Smooth muscle cell (in vitro differentiated cells): Measurements from ENCODE around the gene ZNF668. TPM values are rescaled to one million over a fixed set of nuclear protein-coding genes. Genes with fewer than 3 reads are reported as not detected.

ENCODE experiments used
- DNase-seq: peaks from one replicate; lab custom pipeline; 2025; ENCODE audit not compliant: unreplicated experiment; lab: John Stamatoyannopoulos, UW
- H2AFZ ChIP-seq: fragments of 200-600 bp; sonication (generic); 2 replicates; pipeline ENCODE4 v1.6.0; 2016; ENCODE audit warnings: antibody characterized with exemption, low read depth, mild to moderate bottlenecking
- H3F3A ChIP-seq: fragments of 200-600 bp; sonication (generic); 2 replicates; pipeline ENCODE4 v1.6.0; 2017; ENCODE audit warnings: antibody characterized with exemption, low read depth
- H3K27ac ChIP-seq: fragments of 200-600 bp; sonication (generic); 2 replicates; pipeline ENCODE4 v1.5.1; 2016; ENCODE audit warnings: low read depth, mild to moderate bottlenecking
- H3K27me3 ChIP-seq: fragments of 200-600 bp; sonication (generic); 2 replicates; pipeline ENCODE4 v1.6.1; 2016; ENCODE audit warnings: low read depth, mild to moderate bottlenecking
- H3K36me3 ChIP-seq: fragments of 200-600 bp; sonication (generic); 2 replicates; pipeline ENCODE4 v1.5.1; 2016; ENCODE audit warnings: low read depth
- H3K4me1 ChIP-seq: fragments of 200-600 bp; sonication (generic); 2 replicates; pipeline ENCODE4 v1.5.1; 2016; ENCODE audit warnings: low read depth
- H3K4me2 ChIP-seq: fragments of 200-600 bp; sonication (generic); 2 replicates; pipeline ENCODE4 v1.6.0; 2016; ENCODE audit warnings: mild to moderate bottlenecking
- H3K4me3 ChIP-seq: fragments of 200-600 bp; sonication (generic); 2 replicates; pipeline ENCODE4 v1.5.1; 2016; ENCODE audit warnings: mild to moderate bottlenecking
- H3K79me2 ChIP-seq: fragments of 200-600 bp; sonication (generic); 2 replicates; pipeline ENCODE4 v1.6.0; 2016; ENCODE audit warnings: low read depth, mild to moderate bottlenecking
- H3K9ac ChIP-seq: fragments of 200-600 bp; sonication (generic); 2 replicates; pipeline ENCODE4 v1.6.0; 2016; ENCODE audit warnings: low read depth
- H3K9me3 ChIP-seq: fragments of 200-600 bp; sonication (generic); replicated peaks from 2 replicates; pipeline ENCODE4 v1.5.1; 2016; ENCODE audit warnings: low read depth
- H4K20me1 ChIP-seq: fragments of 200-600 bp; sonication (generic); 2 replicates; pipeline ENCODE4 v1.6.0; 2016; ENCODE audit warnings: low read depth
- WGBS: methylation state at CpG from one replicate; pipeline ENCODE4 v1.1.7; 2016; ENCODE audit warnings: low lambda C conversion rate; 5-methylcytosine and 5-hydroxymethylcytosine counted together
- polyA plus RNA-seq: library from polyadenylated mRNA; unstranded; fragments of >200 nt; fragmentation: Nextera tagmentation; extraction: Ambion mirVana; gene quantifications from 2 replicates; pipeline ENCODE4 v1.2.1, GENCODE V29; 2016
- total RNA-seq: library from RNA; depleted of rRNA; stranded (reverse); fragments of >200 nt; gene quantifications from 2 replicates; pipeline ENCODE4 v1.2.3, GENCODE V29; 2014
- TF ChIP-seq, protein P1 (sequence below): fragments of 200-600 bp; sonication (generic); IDR thresholded peaks from 2 replicates; pipeline ENCODE4 v1.5.1; 2017; ENCODE audit warnings: borderline replicate concordance, mild to moderate bottlenecking, antibody characterized with exemption; ENCODE audit not compliant: insufficient read depth, poor library complexity, severe bottlenecking

The ZNF668 gene
- total and polyA plus RNA-seq, 2 experiments from 2014 or later: 7.3 to 20.1 TPM

DNA sequence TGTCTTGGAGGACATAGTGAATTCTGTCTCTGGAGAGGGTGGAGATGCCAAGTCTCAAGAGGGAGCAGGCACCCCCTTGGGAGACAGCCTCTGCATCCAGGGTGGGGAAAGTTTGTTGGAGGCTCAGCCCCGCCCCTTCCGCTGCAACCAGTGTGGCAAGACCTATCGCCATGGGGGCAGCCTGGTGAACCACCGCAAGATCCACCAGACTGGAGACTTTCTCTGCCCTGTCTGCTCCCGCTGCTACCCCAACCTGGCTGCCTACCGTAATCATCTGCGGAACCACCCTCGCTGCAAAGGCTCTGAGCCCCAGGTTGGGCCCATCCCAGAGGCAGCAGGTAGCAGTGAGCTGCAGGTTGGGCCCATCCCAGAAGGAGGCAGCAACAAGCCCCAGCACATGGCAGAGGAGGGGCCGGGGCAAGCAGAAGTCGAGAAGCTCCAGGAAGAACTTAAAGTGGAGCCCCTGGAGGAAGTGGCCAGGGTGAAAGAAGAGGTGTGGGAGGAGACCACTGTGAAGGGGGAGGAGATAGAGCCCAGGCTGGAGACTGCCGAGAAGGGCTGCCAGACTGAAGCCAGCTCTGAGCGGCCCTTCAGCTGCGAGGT lies 5.4 kb upstream of the ZNF668 start:
- H3K36me3 ChIP-seq: no peaks in the 10 kb centered on the region
- H3K4me3 ChIP-seq: no peak overlapping the region
- H3K9ac ChIP-seq: no peak overlapping the region
- no peaks in the 10 kb centered on the region for H3F3A ChIP-seq
- 93% methylated on average over 12 of the region's 13 CpGs for WGBS
- peaks cover 36% of the 10 kb centered on the region for H3K79me2 ChIP-seq
- H3K9me3 ChIP-seq: no peaks in the 10 kb centered on the region
- H4K20me1 ChIP-seq: peaks cover 29% of the 10 kb centered on the region
- DNase-seq: no peak
- H3K4me1 ChIP-seq: peaks cover 6% of the 10 kb centered on the region
- no peak overlapping the region for H3K27ac ChIP-seq
- H3K27me3 ChIP-seq: no peaks in the 10 kb centered on the region
- TF ChIP-seq, protein P1, sequence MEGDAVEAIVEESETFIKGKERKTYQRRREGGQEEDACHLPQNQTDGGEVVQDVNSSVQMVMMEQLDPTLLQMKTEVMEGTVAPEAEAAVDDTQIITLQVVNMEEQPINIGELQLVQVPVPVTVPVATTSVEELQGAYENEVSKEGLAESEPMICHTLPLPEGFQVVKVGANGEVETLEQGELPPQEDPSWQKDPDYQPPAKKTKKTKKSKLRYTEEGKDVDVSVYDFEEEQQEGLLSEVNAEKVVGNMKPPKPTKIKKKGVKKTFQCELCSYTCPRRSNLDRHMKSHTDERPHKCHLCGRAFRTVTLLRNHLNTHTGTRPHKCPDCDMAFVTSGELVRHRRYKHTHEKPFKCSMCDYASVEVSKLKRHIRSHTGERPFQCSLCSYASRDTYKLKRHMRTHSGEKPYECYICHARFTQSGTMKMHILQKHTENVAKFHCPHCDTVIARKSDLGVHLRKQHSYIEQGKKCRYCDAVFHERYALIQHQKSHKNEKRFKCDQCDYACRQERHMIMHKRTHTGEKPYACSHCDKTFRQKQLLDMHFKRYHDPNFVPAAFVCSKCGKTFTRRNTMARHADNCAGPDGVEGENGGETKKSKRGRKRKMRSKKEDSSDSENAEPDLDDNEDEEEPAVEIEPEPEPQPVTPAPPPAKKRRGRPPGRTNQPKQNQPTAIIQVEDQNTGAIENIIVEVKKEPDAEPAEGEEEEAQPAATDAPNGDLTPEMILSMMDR: no peak
- no peak overlapping the region for H3K4me2 ChIP-seq
- H2AFZ ChIP-seq: no peak overlapping the region

DNA sequence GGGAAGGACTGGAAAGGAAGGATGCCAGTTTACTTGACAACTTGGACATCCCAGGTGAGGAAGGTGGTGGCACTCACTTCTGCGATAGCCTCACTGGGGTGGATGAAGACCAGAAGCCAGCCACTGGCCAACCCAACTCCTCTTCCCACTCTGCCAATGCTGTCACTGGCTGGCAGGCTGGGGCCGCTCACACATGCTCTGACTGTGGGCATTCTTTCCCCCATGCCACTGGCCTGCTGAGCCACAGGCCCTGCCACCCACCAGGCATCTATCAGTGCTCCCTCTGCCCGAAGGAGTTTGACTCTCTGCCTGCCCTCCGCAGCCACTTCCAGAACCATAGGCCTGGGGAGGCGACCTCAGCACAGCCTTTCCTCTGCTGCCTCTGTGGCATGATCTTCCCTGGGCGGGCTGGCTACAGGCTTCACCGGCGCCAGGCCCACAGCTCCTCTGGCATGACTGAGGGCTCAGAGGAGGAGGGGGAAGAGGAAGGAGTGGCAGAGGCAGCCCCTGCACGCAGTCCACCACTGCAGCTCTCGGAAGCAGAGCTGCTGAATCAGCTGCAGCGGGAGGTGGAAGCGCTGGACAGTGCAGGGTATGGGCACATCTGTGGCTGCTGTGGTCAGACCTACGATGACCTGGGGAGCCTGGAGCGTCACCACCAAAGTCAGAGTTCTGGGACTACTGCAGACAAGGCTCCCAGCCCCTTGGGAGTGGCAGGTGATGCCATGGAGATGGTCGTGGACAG lies 4.7 kb upstream of the ZNF668 start:
- 99% methylated on average over 14 of the region's 15 CpGs for WGBS

DNA sequence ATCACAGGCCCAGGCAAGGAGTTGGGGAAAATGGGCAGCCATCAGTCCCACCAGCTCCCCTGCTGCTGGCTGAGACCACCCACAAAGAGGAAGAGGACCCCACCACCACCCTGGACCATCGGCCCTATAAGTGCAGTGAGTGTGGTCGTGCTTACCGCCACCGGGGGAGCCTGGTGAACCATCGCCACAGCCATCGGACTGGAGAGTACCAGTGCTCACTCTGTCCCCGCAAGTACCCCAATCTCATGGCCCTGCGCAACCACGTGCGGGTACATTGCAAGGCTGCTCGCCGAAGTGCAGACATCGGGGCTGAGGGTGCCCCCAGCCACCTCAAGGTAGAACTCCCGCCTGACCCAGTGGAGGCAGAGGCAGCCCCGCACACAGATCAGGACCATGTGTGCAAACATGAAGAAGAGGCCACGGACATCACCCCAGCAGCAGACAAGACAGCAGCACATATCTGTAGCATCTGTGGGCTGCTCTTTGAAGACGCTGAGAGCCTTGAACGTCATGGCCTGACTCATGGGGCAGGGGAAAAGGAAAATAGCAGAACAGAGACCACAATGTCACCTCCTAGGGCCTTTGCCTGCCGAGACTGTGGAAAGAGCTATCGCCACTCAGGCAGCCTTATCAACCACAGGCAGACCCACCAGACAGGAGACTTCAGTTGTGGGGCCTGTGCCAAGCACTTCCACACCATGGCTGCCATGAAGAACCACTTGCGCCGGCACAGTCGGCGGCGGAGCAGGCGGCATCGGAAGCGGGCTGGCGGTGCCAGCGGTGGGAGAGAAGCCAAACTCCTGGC lies 3.8 kb upstream of the ZNF668 start:
- H3K4me3 ChIP-seq: no peak overlapping the region
- H3K79me2 ChIP-seq: peaks cover 38% of the 10 kb centered on the region
- TF ChIP-seq, protein P1: no peak
- DNase-seq: no peak
- H3K36me3 ChIP-seq: no peaks in the 10 kb centered on the region
- H3K9ac ChIP-seq: no peak overlapping the region
- H3K27me3 ChIP-seq: no peaks in the 10 kb centered on the region
- no peak overlapping the region for H3K27ac ChIP-seq
- WGBS: 95% methylated on average over 30 of the region's 30 CpGs
- no peaks in the 10 kb centered on the region for H3K9me3 ChIP-seq
- peaks cover 6% of the 10 kb centered on the region for H3K4me1 ChIP-seq
- no peak overlapping the region for H3K4me2 ChIP-seq
- H3F3A ChIP-seq: no peaks in the 10 kb centered on the region
- H2AFZ ChIP-seq: no peak overlapping the region
- peaks cover 25% of the 10 kb centered on the region for H4K20me1 ChIP-seq

More for the DNA sequence above, 4.7 kb upstream of the ZNF668 start:
- H3K4me3 ChIP-seq: no peak overlapping the region
- H3K79me2 ChIP-seq: peaks cover 36% of the 10 kb centered on the region
- no peaks in the 10 kb centered on the region for H3K9me3 ChIP-seq
- H2AFZ ChIP-seq: no peak overlapping the region
- no peaks in the 10 kb centered on the region for H3K27me3 ChIP-seq
- no peaks in the 10 kb centered on the region for H3F3A ChIP-seq
- H3K27ac ChIP-seq: no peak overlapping the region
- H3K36me3 ChIP-seq: no peaks in the 10 kb centered on the region
- H3K4me1 ChIP-seq: peaks cover 6% of the 10 kb centered on the region
- TF ChIP-seq, protein P1: no peak
- H4K20me1 ChIP-seq: peaks cover 29% of the 10 kb centered on the region
- H3K4me2 ChIP-seq: no peak overlapping the region
- DNase-seq: no peak
- no peak overlapping the region for H3K9ac ChIP-seq
